ENCODE data around the gene LRRC45.
"Not testable (repeated sequence)": the region's sequence is repeated elsewhere in the genome, so short reads cannot be mapped to it uniquely, and the experiment has no call there.

Gene LRRC45

GRCh38 chr17:82022981-82023446, at the start of gene LRRC45:
Gene LRRC45, plus strand, starts transcription at chr17:82023305. Its CDS starts 339 bp downstream, at chr17:82023644.
- peak; percentile 99 for DNase-seq (ENCODE audit: low read depth)

- no peak for DNase-seq (ENCODE audit: low read depth)
These were observed 49.7 kb upstream of the LRRC45 start for GRCh38 chr17:81973432-81973831.

DNA sequence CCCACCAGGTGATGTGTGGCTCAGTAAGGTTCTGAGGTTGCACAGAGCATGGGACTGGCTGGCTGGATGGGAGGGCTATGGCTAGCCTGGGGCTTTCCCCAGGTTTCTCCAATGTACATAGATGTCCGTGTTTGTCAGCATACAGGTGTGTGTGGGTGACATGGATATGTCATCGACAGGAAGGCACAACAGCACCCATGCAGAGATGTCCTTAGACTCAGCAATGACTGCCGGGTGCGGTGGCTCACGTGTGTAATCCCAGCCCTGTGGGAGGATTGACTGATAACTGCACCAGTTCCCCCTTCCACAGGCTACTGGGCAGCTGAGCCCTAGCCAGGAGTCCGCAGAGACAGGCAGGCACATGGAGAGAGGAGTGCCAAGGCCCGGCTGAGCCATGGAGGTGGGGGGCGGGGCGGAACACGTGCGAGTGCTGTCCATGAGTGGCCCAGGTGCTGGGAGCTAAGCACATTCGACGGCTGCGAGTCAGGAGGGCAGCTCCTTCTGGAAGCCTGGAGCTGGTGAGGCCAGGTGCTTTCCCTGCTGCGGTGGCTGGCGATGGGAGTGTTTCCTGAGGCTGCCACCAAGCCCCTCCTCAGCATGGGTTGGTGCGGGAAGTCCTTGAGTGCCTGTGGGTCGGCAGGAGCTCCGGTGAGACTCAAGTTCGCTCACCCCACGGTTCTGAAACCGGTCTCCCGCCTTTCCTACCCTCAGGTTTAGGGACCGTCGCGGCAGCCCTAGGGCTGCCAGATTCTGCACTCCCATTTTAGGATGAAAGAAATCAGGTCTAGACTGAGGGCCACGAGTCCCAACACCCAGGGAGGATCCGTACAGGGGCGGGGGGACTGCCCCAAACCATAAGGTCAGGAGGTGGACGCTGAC, 46.5 kb upstream of the LRRC45 start:
- DNase-seq (ENCODE audit: low read depth), result no peak

DNA sequence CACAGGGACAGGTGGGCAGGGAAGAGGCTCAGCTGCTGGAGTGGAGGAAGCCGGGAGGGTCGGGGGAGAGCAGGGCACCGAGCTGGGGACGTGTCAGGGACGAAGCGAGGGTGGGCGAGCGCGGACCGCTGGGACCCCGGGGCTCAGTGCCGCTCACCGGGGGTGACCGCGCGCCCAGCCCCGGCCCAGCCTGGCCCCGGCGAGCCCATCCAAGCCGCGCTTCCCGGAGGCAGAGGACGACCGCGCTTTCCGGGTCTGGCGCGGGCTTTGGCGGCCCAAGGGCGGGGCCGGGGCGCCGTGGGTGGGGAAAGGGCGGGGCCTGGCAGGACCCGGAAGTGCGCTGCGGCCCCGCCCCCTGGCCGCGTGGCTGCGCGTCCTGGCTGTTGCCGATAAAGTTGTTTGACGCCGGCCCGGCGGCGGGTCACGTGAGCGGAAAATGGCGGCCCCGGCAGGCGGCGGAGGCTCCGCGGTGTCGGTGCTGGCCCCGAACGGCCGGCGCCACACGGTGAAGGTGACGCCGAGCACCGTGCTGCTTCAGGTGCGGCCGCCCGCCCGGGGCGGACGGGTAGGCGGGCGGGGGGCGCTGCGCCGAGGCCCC, 45.8 kb upstream of the LRRC45 start, which contains the start of gene ASPSCR1:
Gene ASPSCR1 (plus strand): TSS at position 419 of the 598 bp plus-strand sequence. CDS start 18 bp downstream, at position 437.
- DNase-seq (ENCODE audit: low read depth), result peak; percentile 87

DNA sequence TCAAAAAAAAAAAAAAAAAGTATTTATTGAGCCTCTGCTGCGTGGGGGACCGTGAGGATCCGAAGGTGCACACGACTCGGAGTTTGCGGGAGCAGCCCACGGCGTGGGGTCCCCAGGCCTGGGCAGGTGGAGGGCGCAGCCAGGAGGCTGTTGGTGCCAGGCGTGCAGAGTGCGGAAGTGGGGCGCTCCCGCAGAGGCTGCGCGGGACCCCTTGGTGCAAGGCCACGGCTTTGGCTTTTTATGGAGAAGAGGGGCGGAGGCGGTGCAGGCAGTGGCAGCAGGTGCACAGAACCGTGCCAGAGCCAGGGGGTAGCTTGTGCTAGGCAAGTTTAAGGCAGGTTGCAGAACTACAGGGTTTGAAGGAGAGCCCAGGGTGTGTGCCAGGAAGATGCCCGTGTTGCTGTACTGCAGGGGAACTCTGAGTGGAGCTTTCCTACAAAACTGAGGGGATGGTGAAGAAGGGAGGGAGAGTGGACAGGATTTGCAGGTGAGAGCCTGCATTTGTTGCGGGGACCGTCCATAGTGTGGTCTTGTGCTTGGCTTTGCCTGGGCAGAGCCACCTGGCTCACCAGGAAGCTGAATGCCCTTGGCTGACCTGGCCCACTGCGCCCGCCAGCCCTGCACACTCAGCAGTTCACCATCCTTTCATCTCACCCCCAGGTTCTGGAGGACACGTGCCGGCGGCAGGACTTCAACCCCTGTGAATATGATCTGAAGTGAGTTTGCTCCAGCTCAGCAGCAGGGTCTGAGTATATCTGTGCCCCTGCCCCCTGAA, 44.4 kb upstream of the LRRC45 start:
- no peak for DNase-seq (ENCODE audit: low read depth)

DNA sequence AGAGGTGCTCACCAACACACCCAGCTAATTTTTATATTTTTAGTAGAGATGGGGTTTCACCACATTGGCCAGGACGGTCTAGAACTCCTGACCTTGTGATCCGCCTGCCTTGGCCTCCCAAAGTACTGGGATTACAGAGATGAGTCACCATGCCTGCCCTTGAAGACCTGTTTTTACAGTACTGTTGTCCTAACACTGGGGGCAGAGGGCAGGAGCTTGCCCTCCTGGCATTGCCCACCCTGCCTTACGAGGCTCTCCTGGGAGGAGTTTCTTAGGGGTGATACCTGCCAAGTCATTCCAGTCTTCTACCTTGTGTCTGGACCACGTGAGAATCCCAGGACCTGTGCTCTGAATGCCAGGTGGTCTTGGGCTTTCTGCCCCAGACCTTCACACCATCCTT, 43.0 kb upstream of the LRRC45 start:
- no peak for DNase-seq (ENCODE audit: low read depth)

DNA sequence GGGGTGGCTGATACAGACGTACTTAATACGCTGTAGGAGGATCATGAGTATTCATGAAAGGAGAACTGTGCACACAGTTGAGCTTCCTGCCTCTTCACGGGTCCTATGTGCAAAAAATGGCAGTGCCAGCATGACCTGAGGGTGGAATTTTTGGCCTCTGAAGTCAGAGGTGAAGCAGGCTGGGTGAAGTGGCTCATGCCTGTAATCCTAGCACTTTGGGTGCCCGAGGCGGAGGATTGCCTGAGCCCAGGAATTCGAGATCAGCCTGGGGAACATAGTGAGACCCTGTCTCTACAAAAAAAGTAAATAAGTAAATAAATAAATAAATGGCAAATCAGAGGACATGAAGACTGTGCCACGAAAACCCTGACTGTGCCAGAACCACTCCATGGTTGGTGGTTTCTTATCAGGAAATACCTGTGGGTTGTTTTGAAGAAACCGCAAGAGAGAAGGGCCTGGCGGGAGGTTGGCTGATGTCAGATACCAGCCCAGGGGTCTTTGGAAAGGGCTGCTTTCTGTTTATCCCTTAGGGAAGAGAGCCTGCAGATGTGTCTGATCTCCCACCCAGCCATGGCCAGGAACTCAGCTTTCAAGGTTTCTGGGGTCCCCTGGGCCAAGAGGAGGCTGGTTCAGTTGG, 42.3 kb upstream of the LRRC45 start:
- no peak for DNase-seq (ENCODE audit: low read depth)

DNA sequence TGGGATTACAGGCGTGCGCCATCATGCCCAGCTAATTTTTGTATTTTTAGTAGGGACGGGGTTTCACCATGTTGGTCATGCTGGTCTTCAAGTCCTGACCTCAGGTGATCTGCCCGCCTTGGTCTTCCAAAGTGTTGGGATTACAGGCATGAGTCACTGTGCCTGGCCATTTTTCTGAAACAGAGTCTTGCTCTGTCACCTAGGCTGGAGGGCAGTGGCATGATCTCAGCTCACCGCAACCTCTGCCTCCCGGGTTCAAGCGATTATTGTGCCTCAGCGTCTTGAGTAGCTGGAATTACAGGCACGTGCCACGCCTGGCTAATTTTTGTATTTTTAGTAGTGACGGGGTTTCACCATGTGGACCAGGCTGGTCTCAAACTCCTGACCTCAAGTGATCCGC, 41.6 kb upstream of the LRRC45 start:
- not testable (repeated sequence) for DNase-seq (ENCODE audit: low read depth)

DNA sequence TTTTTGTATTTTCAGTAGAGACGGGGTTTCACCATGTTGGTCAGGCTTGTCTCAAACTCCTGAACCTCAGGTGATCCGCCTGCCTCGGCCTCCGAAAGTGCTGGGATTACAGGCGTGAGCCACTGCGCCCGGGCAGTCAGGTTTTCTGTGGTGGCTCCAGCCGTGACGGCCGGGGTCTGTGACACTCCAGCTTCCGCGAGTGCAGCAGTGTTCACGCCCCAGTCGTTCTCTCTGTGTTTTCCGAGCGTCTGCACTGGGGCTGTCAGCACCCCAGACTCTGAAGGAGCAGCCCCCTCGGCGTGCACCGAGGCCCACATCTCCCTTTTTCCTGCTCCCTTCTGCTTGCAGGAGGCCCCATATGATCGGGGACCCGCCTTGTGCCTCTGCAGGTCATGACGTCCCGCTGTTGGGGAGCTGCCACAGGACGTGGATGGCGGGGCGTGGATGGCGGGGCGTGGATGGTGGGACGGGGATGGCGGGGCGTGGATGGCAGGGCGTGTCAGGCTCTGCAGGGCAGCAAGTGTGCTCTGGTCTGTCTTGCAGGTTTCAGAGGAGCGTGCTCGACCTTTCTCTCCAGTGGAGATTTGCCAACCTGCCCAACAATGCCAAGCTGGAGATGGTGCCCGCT, 40.0 kb upstream of the LRRC45 start:
- DNase-seq (ENCODE audit: low read depth), result no peak

DNA sequence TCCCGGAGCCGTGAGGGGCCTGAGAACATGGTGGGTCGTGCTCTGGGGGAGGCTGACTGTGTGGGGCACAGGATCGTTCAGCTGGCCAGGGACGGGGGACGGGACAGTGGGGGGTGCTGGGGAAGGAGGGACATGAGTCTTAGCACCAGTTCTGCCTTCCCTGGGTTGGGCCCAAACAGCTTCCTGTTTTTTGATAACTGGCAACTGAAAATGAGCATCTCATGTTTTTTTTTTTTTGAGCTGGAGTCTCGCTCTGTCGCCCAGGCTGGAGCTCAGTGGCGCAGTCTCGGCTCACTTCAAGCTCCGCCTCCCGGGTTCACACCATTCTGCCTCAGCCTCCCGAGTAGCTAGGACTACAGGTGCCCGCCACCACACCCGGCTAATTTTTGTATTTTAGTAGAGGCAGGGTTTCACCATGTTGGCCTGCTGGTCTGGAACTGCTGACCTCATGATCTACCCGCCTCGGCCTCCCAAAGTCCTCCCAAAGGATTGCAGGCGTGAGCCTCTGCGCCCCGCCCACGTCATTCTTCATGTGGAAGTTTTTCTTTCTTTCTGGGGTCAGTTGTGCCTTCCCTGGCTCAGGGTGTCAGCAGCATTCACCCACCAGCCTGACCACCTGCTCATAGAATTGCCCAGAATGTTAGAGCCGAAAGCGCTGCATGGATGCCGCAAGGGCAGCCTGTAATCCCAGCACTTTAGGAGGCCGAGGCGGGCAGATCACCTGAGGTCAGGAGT, 39.3 kb upstream of the LRRC45 start:
- no peak for DNase-seq (ENCODE audit: low read depth)

DNA sequence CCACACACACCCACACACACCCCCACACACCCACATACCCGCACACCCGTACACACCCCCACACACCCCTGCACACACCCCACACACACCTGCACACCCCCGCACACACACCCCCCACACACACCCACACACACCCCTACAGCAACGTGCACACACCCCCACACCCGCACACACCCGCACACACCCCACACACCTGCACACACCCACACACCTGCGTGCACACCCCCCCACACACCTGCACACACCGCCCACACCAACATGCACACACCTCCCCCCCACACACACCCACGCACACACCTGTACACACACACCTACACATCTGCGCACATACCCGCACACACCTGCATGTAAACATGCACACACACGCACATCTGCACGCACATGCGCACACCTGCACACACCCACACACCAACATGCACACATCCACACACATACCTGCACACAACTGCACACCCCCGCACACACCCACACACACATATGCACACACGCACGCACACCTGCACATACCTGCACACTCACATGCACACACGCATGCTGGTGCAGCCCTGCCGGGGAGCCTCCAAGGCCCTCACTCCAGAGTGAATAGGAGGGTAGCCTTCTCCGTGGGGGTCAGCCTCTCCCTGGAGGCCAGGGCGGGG, 38.2 kb upstream of the LRRC45 start:
- no peak for DNase-seq (ENCODE audit: low read depth)

DNA sequence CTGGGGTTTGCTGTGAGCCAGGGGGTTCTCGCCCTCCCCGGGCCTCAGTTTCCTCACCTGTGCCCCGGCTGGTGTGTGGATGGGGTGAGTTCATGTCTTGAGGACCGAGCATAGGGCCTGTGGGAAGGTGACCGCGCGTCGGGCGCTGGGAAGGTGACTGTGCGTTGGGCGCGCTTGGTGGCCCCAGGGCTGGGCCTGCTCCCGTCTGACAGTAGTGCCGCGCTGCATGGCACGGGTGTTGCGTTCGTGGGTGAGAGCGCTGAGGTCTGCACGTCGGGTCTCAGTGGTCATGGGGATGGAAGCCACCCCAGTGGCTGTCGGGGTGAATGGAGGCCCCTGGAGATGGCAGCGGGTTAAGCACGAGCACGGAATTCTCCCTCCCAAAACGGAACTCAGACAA, 36.5 kb upstream of the LRRC45 start:
- no peak for DNase-seq (ENCODE audit: low read depth)

- no peak for DNase-seq (ENCODE audit: low read depth)
These were observed 35.8 kb upstream of the LRRC45 start for GRCh38 chr17:81987161-81987770.

DNA sequence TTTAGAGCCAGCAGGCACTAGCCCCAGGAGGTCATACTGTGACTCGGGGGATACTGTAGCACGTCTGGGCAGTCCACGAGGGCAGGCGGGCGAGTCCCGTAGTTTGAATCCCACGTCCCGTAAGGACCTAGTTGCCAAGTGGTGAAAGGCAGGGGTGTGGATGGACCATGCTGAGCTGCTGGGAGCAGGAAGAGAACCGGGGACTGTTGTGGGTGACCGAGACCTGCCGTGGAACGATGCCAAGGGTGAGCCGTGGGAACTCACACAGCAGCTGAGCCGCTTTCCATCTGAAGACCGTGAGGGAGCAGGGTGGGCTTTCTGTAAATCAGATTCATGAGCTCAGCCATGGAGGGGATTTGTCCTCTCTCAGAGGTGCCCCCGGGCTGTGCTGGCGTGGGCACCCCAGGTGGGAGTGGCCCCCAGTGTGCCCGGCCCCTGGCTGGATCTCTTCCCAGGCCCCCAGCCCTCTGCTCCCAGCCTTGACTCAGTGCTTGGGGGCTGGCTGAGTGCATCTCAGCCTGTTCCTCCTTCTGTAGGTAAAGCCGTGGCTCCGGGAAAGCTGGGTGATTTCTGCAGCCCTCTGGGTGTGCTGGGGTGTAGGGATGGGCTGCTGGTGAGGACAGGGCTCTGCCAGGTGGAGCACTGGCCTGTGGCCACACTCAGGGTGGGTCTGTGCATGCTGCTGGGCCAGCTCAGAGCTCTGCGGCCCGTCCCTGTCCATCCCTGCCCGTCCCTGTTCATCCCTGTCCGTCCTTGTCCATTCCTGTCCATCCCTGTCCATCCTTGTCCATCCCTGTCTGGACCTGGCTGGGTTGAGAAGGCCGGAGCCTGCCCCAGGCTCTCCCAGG, 32.0 kb upstream of the LRRC45 start:
- no peak for DNase-seq (ENCODE audit: low read depth)

GRCh38 chr17:81991684-81992305, 31.3 kb upstream of the LRRC45 start:
- peak; percentile 53 for DNase-seq (ENCODE audit: low read depth)

- DNase-seq (ENCODE audit: low read depth), result no peak
These were observed 30.6 kb upstream of the LRRC45 start for GRCh38 chr17:81992306-81993102.

DNA sequence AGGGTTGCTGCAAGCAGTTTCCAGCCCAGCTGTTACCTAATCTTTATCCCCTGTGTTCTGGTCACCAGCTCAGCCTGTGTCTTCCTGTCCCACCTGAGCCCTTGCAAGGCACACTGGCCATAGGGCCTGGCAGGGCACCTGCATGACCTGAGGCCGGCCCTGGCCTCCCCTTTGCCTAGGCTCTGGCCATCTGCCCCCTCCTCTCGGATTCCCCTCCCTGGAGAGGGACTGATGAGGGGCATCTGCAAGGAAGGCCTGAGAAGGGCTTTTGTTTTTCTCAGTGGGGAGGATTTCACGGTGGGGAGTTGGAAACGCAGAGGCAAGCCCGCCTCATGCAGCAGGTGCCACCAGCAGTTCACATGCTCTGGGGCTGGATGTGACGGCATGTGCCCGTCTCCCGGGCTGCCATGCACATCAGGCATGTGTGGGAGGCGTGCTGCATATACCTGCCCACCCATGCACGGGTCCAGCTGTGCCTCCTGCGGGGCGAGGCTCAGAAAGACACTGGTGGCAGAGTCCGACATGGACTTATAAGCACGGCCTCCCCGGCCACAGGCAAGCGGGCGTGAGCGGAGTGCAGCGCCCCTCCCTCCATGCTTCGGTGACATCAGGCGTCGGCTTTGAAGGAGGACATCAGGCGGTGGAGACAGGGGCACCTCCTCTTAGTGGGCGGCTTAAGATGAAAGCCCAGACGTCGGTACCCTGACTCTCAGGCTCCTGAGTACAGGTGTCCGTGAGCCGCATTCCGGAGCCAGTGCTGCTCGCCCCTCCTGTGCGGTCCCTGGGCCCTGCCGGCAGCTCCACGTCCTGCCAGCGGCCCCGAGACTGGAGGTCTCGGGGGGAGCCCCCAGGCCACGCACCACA, 29.1 kb upstream of the LRRC45 start:
- DNase-seq (ENCODE audit: low read depth), result no peak
